K562 (cell line): ENCODE measurements around the gene LANCL3. TPM values are rescaled to one million over a fixed set of nuclear protein-coding genes. Genes with fewer than 3 reads are reported as not detected.

Experiments
- ATAC-seq: fragments of 200-7000 bp; cut with Tn5 transposase; 3 replicates; pipeline ENCODE4 v1.9.1; 2020; ENCODE audit warnings: moderate library complexity
- BruUV-seq: library from RNA; stranded (reverse); fragments of 400-500 nt; replicated peaks from 2 replicates; lab custom pipeline; 2021; lab: Mats Ljungman, UMichigan
- CTCF ChIA-PET: fragments of 300-600 bp; formaldehyde crosslinking; extraction: SDS; loops from one replicate; lab custom pipeline; 2021; ENCODE audit warnings: low intra/inter-chr PET ratio; lab: Yijun Ruan, JAX
- POLR2A ChIA-PET: fragments of 300-600, 350-650 bp; sonication (Branson Sonifier 250); formaldehyde crosslinking; extraction: SDS; loops from one replicate; lab custom pipeline; 2021; ENCODE audit warnings: antibody characterized with exemption, inconsistent platforms; lab: Yijun Ruan, JAX
- DNase-seq, 4 experiments: peaks; one replicate each; pipeline versions ENCODE4 v3.0.0 to v3.0.0-alpha.2; 2011 to 2018; ENCODE audit warnings: low spot score in 3 of 4, mixed read lengths in 3 of 4; ENCODE audit errors: extremely low read depth in 1 of 4
- FAIRE-seq: peaks from 2 replicates; lab custom pipeline; 2011; peaks lifted over from hg19 to GRCh38; lab: Jason Lieb, UNC
- H2AFZ ChIP-seq: 2 replicates; pipeline ENCODE4 v1.6.0; 2011; ENCODE audit warnings: low read depth, low read length, control low read depth, inconsistent platforms
- H3K27ac ChIP-seq: fragments of 200-600 bp; 3 replicates; pipeline ENCODE4 v1.8.0; 2011; ENCODE audit warnings: low read depth, mild to moderate bottlenecking, control low read depth, inconsistent platforms, low read length, moderate library complexity, mixed read lengths; ENCODE audit errors: extremely low read depth
- H3K27me3 ChIP-seq, 2 experiments: fragments of 300-600 bp in 1 of 2; 2 replicates in 1 of 2; 3 replicates in 1 of 2; pipeline versions ENCODE4 v1.6.0 to v1.8.0; 2011; ENCODE audit warnings: inconsistent platforms in 2 of 2, low read length in 2 of 2, mild to moderate bottlenecking in 1 of 2, mixed read lengths in 1 of 2, moderate library complexity in 1 of 2; ENCODE audit not compliant: control insufficient read depth in 2 of 2, insufficient read depth in 2 of 2
- H3K36me3 ChIP-seq: fragments of 300-600 bp; 3 replicates; pipeline ENCODE4 v1.8.0; 2011; ENCODE audit warnings: mild to moderate bottlenecking, low read length, inconsistent platforms; ENCODE audit not compliant: control insufficient read depth, insufficient read depth
- H3K4me1 ChIP-seq, 2 experiments: fragments of 200-600 bp in 1 of 2; replicated peaks in 1 of 2; 2 replicates in 1 of 2; 3 replicates in 1 of 2; pipeline versions ENCODE4 v1.5.1 to v1.8.0; 2011; ENCODE audit warnings: inconsistent platforms in 2 of 2, low read length in 2 of 2, mild to moderate bottlenecking in 1 of 2, mixed read lengths in 1 of 2, moderate library complexity in 1 of 2; ENCODE audit not compliant: control insufficient read depth in 2 of 2, insufficient read depth in 2 of 2
- H3K4me2 ChIP-seq: 2 replicates; pipeline ENCODE4 v1.6.1; 2011; ENCODE audit warnings: low read length, control low read depth, inconsistent platforms, mixed read lengths; ENCODE audit not compliant: insufficient read depth
- H3K4me3 ChIP-seq: fragments of 200-600 bp; sonication (generic), shearing (Covaris generic); 2 replicates; pipeline ENCODE4 v1.5.1; 2016; ENCODE audit warnings: control low read depth, inconsistent platforms
- H3K79me2 ChIP-seq: fragments of 200-600 bp; 3 replicates; pipeline ENCODE4 v1.8.0; 2011; ENCODE audit warnings: low read length, inconsistent platforms; ENCODE audit not compliant: control insufficient read depth, insufficient read depth
- H3K9ac ChIP-seq, 2 experiments: 2 replicates each; pipeline versions ENCODE4 v1.6.0 to v1.6.1; 2011; ENCODE audit warnings: low read depth in 2 of 2, low read length in 2 of 2, control low read depth in 1 of 2, inconsistent platforms in 1 of 2, mild to moderate bottlenecking in 1 of 2, mixed read lengths in 1 of 2; ENCODE audit not compliant: insufficient read depth in 1 of 2
- H3K9me1 ChIP-seq: one replicate; pipeline ENCODE4 v1.6.0; 2011; ENCODE audit warnings: inconsistent platforms, mild to moderate bottlenecking, low read length, moderate library complexity; ENCODE audit not compliant: control insufficient read depth, insufficient read depth
- H3K9me3 ChIP-seq: replicated peaks from 2 replicates; pipeline ENCODE4 v1.5.1; 2011; ENCODE audit warnings: low read depth, low read length, inconsistent platforms; ENCODE audit not compliant: control insufficient read depth, insufficient read depth
- H4K20me1 ChIP-seq: replicated peaks from 2 replicates; pipeline ENCODE4 v1.6.1; 2011; ENCODE audit warnings: low read length, inconsistent platforms, mixed read lengths; ENCODE audit not compliant: control insufficient read depth, insufficient read depth
- ADNP ChIP-seq: fragments of 200-800 bp; sonication (Bioruptor generic); IDR thresholded peaks from 2 replicates; pipeline ENCODE4 v1.6.1; 2016; ENCODE audit warnings: missing genetic modification characterization, missing compliant biosample characterization
- C11orf30 ChIP-seq: fragments of 450-650 bp; IDR thresholded peaks from 2 replicates; pipeline ENCODE4 v1.6.1; 2016; ENCODE audit warnings: low read depth, mild to moderate bottlenecking
- HMGN3 ChIP-seq: IDR thresholded peaks from 2 replicates; pipeline ENCODE4 v1.6.1; 2011; ENCODE audit warnings: borderline replicate concordance, low read depth, mild to moderate bottlenecking, mixed read lengths, low read length; ENCODE audit not compliant: insufficient read length; ENCODE audit errors: extremely low read depth
- ILF3 ChIP-seq: fragments of 450-650 bp; IDR thresholded peaks from 2 replicates; pipeline ENCODE4 v1.6.1; 2018; ENCODE audit warnings: antibody characterized with exemption, mild to moderate bottlenecking, moderate library complexity, borderline replicate concordance
- MEIS2 ChIP-seq: fragments of 450-650 bp; IDR thresholded peaks from 2 replicates; pipeline ENCODE4 v1.6.1; 2014; ENCODE audit warnings: mild to moderate bottlenecking; ENCODE audit not compliant: partially characterized antibody
- NFYB ChIP-seq: IDR thresholded peaks from 2 replicates; pipeline ENCODE4 v1.6.1; 2011; ENCODE audit warnings: mild to moderate bottlenecking, moderate library complexity; ENCODE audit not compliant: insufficient read length; ENCODE audit errors: extremely low read depth
- PRMT5 ChIP-seq: sonication (generic); formaldehyde crosslinking; IDR thresholded peaks from 2 replicates; pipeline ENCODE4 v1.5.0; 2020; ENCODE audit warnings: missing genetic modification reagents
- PTRF ChIP-seq: fragments of 450-650 bp; IDR thresholded peaks from 2 replicates; pipeline ENCODE4 v1.6.1; 2016; ENCODE audit warnings: mild to moderate bottlenecking, missing genetic modification characterization, missing compliant biosample characterization
- RBM34 ChIP-seq: fragments of 200-400 bp; formaldehyde crosslinking; IDR thresholded peaks from 2 replicates; pipeline ENCODE4 v1.6.1; 2018; ENCODE audit warnings: low read length, borderline replicate concordance; ENCODE audit not compliant: insufficient read depth
- USF2 ChIP-seq: sonication (generic); formaldehyde crosslinking; IDR thresholded peaks from 2 replicates; pipeline ENCODE4 v1.5.0; 2020; ENCODE audit warnings: missing genetic modification reagents
- ZBTB2 ChIP-seq: fragments of 450-650 bp; IDR thresholded peaks from 2 replicates; pipeline ENCODE4 v1.6.1; 2016; ENCODE audit warnings: antibody characterized with exemption
- ZFP91 ChIP-seq: sonication (generic); formaldehyde crosslinking; IDR thresholded peaks from 2 replicates; pipeline ENCODE4 v1.8.0; 2022; ENCODE audit warnings: mild to moderate bottlenecking, missing genetic modification reagents
- ZHX1 ChIP-seq: fragments of 150-350 bp; conservative IDR thresholded peaks from 2 replicates; pipeline ENCODE4 v1.6.1; 2014; ENCODE audit warnings: low read length
- ZNF124 ChIP-seq: sonication (generic); formaldehyde crosslinking; IDR thresholded peaks from 2 replicates; pipeline ENCODE4 v1.8.1; 2022; ENCODE audit warnings: missing genetic modification reagents
- ZNF134 ChIP-seq: fragments of 250-450 bp; sonication (Bioruptor Pico); conservative IDR thresholded peaks from 2 replicates; pipeline ENCODE4 v1.4.0; 2020
- ZNF436 ChIP-seq: fragments of 250-450, 450-650 bp; sonication (Bioruptor Pico); formaldehyde crosslinking; IDR thresholded peaks from 2 replicates; pipeline ENCODE4 v1.7.0; 2020; ENCODE audit warnings: mild to moderate bottlenecking
- WGBS: fragments of 100-300 bp; shearing (Covaris generic); methylation state at CpG from one replicate; pipeline ENCODE4 v1.1.6; 2016; ENCODE audit warnings: low coverage, mixed read lengths; ENCODE audit not compliant: insufficient coverage; ENCODE audit errors: missing lambda C conversion rate; 5-methylcytosine and 5-hydroxymethylcytosine counted together
- in situ Hi-C: fragments of 300-500 bp; cut with MboI; formaldehyde crosslinking; loops from 4 replicates; pipeline ENCODE4 v1.15.0; 2018; ENCODE audit warnings: inconsistent platforms, mixed read lengths
- intact Hi-C: fragments of 100-400 bp; cut with micrococcal nuclease; formaldehyde crosslinking; loops from 2 replicates; pipeline ENCODE4 v1.14.2; 2022
- polyA plus RNA-seq, 8 experiments: library from polyadenylated mRNA; depleted of rRNA in 4 of 8; stranded (reverse) in 5 of 8; unstranded in 3 of 8; fragments of >200 nt; fragmentation: Nextera tagmentation in 2 of 8; fragmentation: Illumina TruSeq in 1 of 8; extraction: Ambion mirVana in 2 of 8; extraction: Trizol in 1 of 8; gene quantifications; 2 replicates each; pipeline versions ENCODE4 v1.2.1 to v1.2.3, GENCODE V29; 2011 to 2014; ENCODE audit warnings: inconsistent platforms in 1 of 8, missing spikeins in 1 of 8
- total RNA-seq, 7 experiments: library from RNA; depleted of rRNA in 6 of 7; stranded (reverse); fragments of >200 nt in 6 of 7; fragmentation: Illumina TruSeq in 2 of 7; extraction: Trizol in 2 of 7; gene quantifications; 2 replicates each; pipeline versions ENCODE4 v1.2.1 to v1.2.3, GENCODE V29; 2011 to 2021; ENCODE audit warnings: low replicate concordance in 1 of 7

LANCL3 gene
- total and polyA plus RNA-seq, 9 of the 15 experiments (the other 6 are each of a cell fraction or from before 2014, with no cell fraction given): 0.41 to 1.5 (median 0.58) TPM

- TF ChIP-seq ZBTB2: no peak
- no peak for TF ChIP-seq ADNP (tag)
- no peak for TF ChIP-seq PTRF (tag)
Measured at GRCh38 chrX:37541991-37542390, 29.5 kb upstream of the LANCL3 start (continued).

GRCh38 chrX:37542791-37543190 lies 28.7 kb upstream of the LANCL3 start:
- FAIRE-seq: no peak
- in situ Hi-C loops: no loop called here
- no peak for ATAC-seq
- TF ChIP-seq ZNF134 (CRISPR knock-in tag) (no peak), USF2 (CRISPR knock-in tag) (no peak), ZNF436 (CRISPR knock-in tag) (no peak), PRMT5 (CRISPR knock-in tag) (no peak), RBM34 (no peak), C11orf30 (no peak), MEIS2 (no peak), HMGN3 (no peak), ZNF124 (CRISPR knock-in tag) (no peak), ILF3 (no peak), NFYB (no peak), ZHX1 (no peak), ZFP91 (CRISPR knock-in tag) (no peak)

More at GRCh38 chrX:37542791-37543190, 28.7 kb upstream of the LANCL3 start:
- Histone ChIP-seq H3K9ac (no peak overlapping the region), H3K79me2 (no peaks in the 10 kb centered on the region), H3K4me2 (no peak overlapping the region), H2AFZ (no peak overlapping the region), H3K27me3 (peaks cover 0 to 21% of the 10 kb centered on the region in 2 experiments; a peak in 2 of 5 replicates), H3K27ac (no peak overlapping the region), H3K4me3 (no peak overlapping the region), H3K9me3 (no peaks in the 10 kb centered on the region), H4K20me1 (no peaks in the 10 kb centered on the region), H3K9me1 (no peaks in the 10 kb centered on the region), H3K36me3 (no peaks in the 10 kb centered on the region), H3K4me1 (no peaks in the 10 kb centered on the region)
- WGBS: 0% methylated on average over 6 of the region's 15 CpGs
- ChIA-PET POLR2A (no interaction called here), CTCF (no interaction called here)
- no TSS peak for BruUV-seq
- DNase-seq: no peak
- intact Hi-C loops: no loop called here
